Measurements from ENCODE around the gene NHSL2. TPM values are rescaled to one million over a fixed set of nuclear protein-coding genes. Genes with fewer than 3 reads are reported as not detected.
A peak's percentile ranks its signal among the peaks of the same experiment; 100 is the strongest.

NHSL2 gene
- polyA plus RNA-seq, 1 of the 3 experiments (the other 2 are of a cell fraction): 0.61 TPM

DNA sequence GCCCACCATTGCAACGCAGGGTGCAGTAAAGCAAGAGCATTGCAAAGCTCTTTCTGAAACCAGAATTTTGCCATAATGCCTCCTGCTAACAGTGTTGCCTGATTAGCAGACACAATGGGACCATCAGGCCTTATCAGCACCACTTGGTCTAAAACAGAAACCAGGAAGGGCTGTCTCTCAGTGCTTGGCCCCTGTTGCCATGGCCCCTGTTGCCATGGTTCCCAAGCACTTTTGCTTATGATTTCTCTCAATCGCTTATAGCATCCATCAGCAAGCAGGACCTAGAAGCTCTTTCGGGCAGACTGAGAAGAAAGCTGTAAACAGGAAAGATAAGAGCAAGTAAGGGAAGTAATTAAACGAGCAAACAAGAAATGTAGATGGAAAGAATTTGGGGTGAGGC is 184.2 kb downstream of the NHSL2 start:
- 22% methylated on average over 4 of the region's 4 CpGs for WGBS (ENCODE audit: low lambda C conversion rate)
- Histone ChIP-seq H3F3A (replicated peaks; ENCODE audit: insufficient read depth) (no peaks in the 10 kb centered on the region), H3K79me2 (ENCODE audit: insufficient read depth) (no peaks in the 10 kb centered on the region), H3K9me3 (no peaks in the 10 kb centered on the region), H3K27me3 (ENCODE audit: insufficient read depth) (no peaks in the 10 kb centered on the region; the same call in 1 of the 2 replicates), H4K20me1 (ENCODE audit: insufficient read depth) (no peaks in the 10 kb centered on the region), H3K4me3 (ENCODE audit: low read depth in 2 of 2, low read length in 1 of 2) (no peak overlapping the region; a peak in 1 of 4 replicates), H3K9me2 (no peaks in the 10 kb centered on the region), H2AFZ (ENCODE audit: low read depth) (no peak overlapping the region), H3K27ac (ENCODE audit: low read depth in 2 of 2, low read length in 1 of 2) (peak overlapping the region in 1 of 2 experiments; percentile 96; a peak in 2 of 4 replicates), H3K4me2 (no peak overlapping the region), H3K4me1 (ENCODE audit: control insufficient read depth in 1 of 2, insufficient read depth in 2 of 2, low read depth in 1 of 2, low read length in 1 of 2) (peaks cover 0 to 20% of the 10 kb centered on the region in 2 experiments; a peak in 2 of 4 replicates), H3K9ac (no peak overlapping the region), H3K36me3 (replicated peaks in 1 of 2; ENCODE audit: control insufficient read depth in 1 of 2, insufficient read depth in 2 of 2, low read length in 1 of 2) (no peaks in the 10 kb centered on the region)
- TF ChIP-seq CHD2 (IDR thresholded peaks at IDR 0.05; ENCODE audit: low read length, partially characterized antibody) (peak; percentile 29), RFX5 (IDR thresholded peaks at IDR 0.05; ENCODE audit: low read length) (peak; percentile 69; the same call in 1 of the 2 replicates), EP300 (IDR thresholded peaks at IDR 0.05; ENCODE audit: borderline replicate concordance in 1 of 2, low read depth in 1 of 2, low read length in 1 of 2) (peak in 1 of 2 experiments; percentile 54; a peak in 1 of 4 replicates), MEF2A (IDR thresholded peaks at IDR 0.05; ENCODE audit: borderline replicate concordance, low read depth) (no peak), SMC3 (IDR thresholded peaks at IDR 0.05; ENCODE audit: low read depth, low read length) (peak; percentile 5; the same call in 1 of the 2 replicates), MXI1 (IDR thresholded peaks at IDR 0.05; ENCODE audit: low read depth, low read length) (peak; percentile 99), ELF1 (IDR thresholded peaks at IDR 0.05) (no peak), TAF1 (IDR thresholded peaks at IDR 0.05; ENCODE audit: borderline replicate concordance, low read depth, low read length) (no peak), NFIC (IDR thresholded peaks at IDR 0.05; ENCODE audit: borderline replicate concordance) (no peak), JUND (IDR thresholded peaks at IDR 0.05) (no peak), GATA2 (CRISPR knock-in tag; IDR thresholded peaks at IDR 0.05) (peak; percentile 91), YY1 (IDR thresholded peaks at IDR 0.05; ENCODE audit: low read depth) (no peak), FOXJ3 (CRISPR knock-in tag; IDR thresholded peaks at IDR 0.05) (peak; percentile 72), RCOR1 (IDR thresholded peaks at IDR 0.05; ENCODE audit: low read length) (peak; percentile 61; the same call in 1 of the 2 replicates), POLR2AphosphoS5 (IDR thresholded peaks at IDR 0.05; ENCODE audit: low read depth, low read length) (no peak), SIN3A (IDR thresholded peaks at IDR 0.05; ENCODE audit: borderline replicate concordance, low read depth, low read length) (no peak), TEAD4 (IDR thresholded peaks at IDR 0.05; ENCODE audit: borderline replicate concordance, insufficient read depth) (no peak)
- TF ChIP-seq, protein P1, sequence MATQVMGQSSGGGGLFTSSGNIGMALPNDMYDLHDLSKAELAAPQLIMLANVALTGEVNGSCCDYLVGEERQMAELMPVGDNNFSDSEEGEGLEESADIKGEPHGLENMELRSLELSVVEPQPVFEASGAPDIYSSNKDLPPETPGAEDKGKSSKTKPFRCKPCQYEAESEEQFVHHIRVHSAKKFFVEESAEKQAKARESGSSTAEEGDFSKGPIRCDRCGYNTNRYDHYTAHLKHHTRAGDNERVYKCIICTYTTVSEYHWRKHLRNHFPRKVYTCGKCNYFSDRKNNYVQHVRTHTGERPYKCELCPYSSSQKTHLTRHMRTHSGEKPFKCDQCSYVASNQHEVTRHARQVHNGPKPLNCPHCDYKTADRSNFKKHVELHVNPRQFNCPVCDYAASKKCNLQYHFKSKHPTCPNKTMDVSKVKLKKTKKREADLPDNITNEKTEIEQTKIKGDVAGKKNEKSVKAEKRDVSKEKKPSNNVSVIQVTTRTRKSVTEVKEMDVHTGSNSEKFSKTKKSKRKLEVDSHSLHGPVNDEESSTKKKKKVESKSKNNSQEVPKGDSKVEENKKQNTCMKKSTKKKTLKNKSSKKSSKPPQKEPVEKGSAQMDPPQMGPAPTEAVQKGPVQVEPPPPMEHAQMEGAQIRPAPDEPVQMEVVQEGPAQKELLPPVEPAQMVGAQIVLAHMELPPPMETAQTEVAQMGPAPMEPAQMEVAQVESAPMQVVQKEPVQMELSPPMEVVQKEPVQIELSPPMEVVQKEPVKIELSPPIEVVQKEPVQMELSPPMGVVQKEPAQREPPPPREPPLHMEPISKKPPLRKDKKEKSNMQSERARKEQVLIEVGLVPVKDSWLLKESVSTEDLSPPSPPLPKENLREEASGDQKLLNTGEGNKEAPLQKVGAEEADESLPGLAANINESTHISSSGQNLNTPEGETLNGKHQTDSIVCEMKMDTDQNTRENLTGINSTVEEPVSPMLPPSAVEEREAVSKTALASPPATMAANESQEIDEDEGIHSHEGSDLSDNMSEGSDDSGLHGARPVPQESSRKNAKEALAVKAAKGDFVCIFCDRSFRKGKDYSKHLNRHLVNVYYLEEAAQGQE (IDR thresholded peaks at IDR 0.05; ENCODE audit: low read depth, low read length): no peak
- TF ChIP-seq, protein P2, sequence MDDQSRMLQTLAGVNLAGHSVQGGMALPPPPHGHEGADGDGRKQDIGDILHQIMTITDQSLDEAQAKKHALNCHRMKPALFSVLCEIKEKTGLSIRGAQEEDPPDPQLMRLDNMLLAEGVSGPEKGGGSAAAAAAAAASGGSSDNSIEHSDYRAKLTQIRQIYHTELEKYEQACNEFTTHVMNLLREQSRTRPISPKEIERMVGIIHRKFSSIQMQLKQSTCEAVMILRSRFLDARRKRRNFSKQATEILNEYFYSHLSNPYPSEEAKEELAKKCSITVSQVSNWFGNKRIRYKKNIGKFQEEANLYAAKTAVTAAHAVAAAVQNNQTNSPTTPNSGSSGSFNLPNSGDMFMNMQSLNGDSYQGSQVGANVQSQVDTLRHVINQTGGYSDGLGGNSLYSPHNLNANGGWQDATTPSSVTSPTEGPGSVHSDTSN (IDR thresholded peaks at IDR 0.05): no peak
- TF ChIP-seq, protein P3, sequence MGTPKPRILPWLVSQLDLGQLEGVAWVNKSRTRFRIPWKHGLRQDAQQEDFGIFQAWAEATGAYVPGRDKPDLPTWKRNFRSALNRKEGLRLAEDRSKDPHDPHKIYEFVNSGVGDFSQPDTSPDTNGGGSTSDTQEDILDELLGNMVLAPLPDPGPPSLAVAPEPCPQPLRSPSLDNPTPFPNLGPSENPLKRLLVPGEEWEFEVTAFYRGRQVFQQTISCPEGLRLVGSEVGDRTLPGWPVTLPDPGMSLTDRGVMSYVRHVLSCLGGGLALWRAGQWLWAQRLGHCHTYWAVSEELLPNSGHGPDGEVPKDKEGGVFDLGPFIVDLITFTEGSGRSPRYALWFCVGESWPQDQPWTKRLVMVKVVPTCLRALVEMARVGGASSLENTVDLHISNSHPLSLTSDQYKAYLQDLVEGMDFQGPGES (IDR thresholded peaks at IDR 0.05; ENCODE audit: low read depth, low read length): no peak
- TF ChIP-seq, protein P4, sequence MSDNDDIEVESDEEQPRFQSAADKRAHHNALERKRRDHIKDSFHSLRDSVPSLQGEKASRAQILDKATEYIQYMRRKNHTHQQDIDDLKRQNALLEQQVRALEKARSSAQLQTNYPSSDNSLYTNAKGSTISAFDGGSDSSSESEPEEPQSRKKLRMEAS (IDR thresholded peaks at IDR 0.05; ENCODE audit: low read depth): no peak
- TF ChIP-seq, protein P5, sequence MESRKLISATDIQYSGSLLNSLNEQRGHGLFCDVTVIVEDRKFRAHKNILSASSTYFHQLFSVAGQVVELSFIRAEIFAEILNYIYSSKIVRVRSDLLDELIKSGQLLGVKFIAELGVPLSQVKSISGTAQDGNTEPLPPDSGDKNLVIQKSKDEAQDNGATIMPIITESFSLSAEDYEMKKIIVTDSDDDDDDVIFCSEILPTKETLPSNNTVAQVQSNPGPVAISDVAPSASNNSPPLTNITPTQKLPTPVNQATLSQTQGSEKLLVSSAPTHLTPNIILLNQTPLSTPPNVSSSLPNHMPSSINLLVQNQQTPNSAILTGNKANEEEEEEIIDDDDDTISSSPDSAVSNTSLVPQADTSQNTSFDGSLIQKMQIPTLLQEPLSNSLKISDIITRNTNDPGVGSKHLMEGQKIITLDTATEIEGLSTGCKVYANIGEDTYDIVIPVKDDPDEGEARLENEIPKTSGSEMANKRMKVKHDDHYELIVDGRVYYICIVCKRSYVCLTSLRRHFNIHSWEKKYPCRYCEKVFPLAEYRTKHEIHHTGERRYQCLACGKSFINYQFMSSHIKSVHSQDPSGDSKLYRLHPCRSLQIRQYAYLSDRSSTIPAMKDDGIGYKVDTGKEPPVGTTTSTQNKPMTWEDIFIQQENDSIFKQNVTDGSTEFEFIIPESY (IDR thresholded peaks at IDR 0.05; ENCODE audit: borderline replicate concordance, low read depth): no peak
- ChIA-PET POLR2A (interaction anchor here (0.8 to 1.9 kb wide), 6 partner anchors 10 to 53 kb away, joined by 3 to 7 read pairs (median 4); partner anchors contain the start of gene RTL5), CTCF (interaction anchor here (0.6 to 4.5 kb wide), 9 partner anchors 9 to 76 kb away, joined by 3 to 22 read pairs (median 5); no protein-coding TSS in a partner anchor)
- peak; percentile 90 for DNase-seq
